HCT116 (cell line): ENCODE data around the gene CYP3A5. TPM values are rescaled to one million over a fixed set of nuclear protein-coding genes. Genes with fewer than 3 reads are reported as not detected.

Experiments
- ATAC-seq: fragments of 200-7000 bp; cut with Tn5 transposase; 2 replicates; pipeline ENCODE4 v1.9.1; 2020; ENCODE audit warnings: mild to moderate bottlenecking, moderate library complexity
- BruUV-seq: library from RNA; stranded (reverse); fragments of 400-500 nt; replicated peaks from 2 replicates; lab custom pipeline; 2021; lab: Mats Ljungman, UMichigan
- CTCF ChIA-PET: fragments of 300-600 bp; sonication (Branson Sonifier 250); formaldehyde crosslinking; loops from one replicate; lab custom pipeline; 2021; ENCODE audit warnings: antibody characterized with exemption; lab: Charles Lee
- POLR2A ChIA-PET: fragments of 300-600, 350-600 bp; sonication (Branson Sonifier 250); formaldehyde crosslinking; loops from one replicate; lab custom pipeline; 2021; ENCODE audit warnings: antibody characterized with exemption; lab: Charles Lee
- RAD21 ChIA-PET, 2 experiments: fragments of 300-600 bp; sonication (Branson Sonifier 250); formaldehyde crosslinking; loops; one replicate each; lab custom pipeline; 2023; ENCODE audit warnings: low total read pairs in 2 of 2; ENCODE audit not compliant: uncharacterized antibody in 2 of 2, unreplicated experiment in 2 of 2, low non-redundant PET in 1 of 2; lab: Charles Lee
- DNase-seq: peaks from one replicate; pipeline ENCODE4 v3.0.0-alpha.2; 2010; ENCODE audit warnings: low read depth, low spot score
- H2AFZ ChIP-seq: fragments of 200-600 bp; shearing (Covaris generic), sonication (generic); 2 replicates; pipeline ENCODE4 v1.6.1; 2017; ENCODE audit warnings: low read depth, mixed run types, mixed read lengths, antibody characterized with exemption, low read length; ENCODE audit not compliant: poor library complexity, severe bottlenecking
- H3K27ac ChIP-seq: 2 replicates; pipeline ENCODE4 v1.5.1; 2012; ENCODE audit warnings: low read depth, low read length
- H3K27me3 ChIP-seq: fragments of 200-600 bp; sonication (generic); 2 replicates; pipeline ENCODE4 v1.6.1; 2016; ENCODE audit warnings: mixed run types, low read length, mixed read lengths; ENCODE audit not compliant: insufficient read depth
- H3K36me3 ChIP-seq, 2 experiments: fragments of 200-500 bp in 1 of 2; fragments of 200-600 bp in 1 of 2; sonication (Bioruptor generic) in 1 of 2; sonication (generic) in 1 of 2; 2 replicates each; pipeline versions ENCODE4 v1.5.1 to v1.6.1; 2014 to 2016; ENCODE audit warnings: low read length in 2 of 2, inconsistent platforms in 1 of 2, mixed read lengths in 1 of 2, mixed run types in 1 of 2; ENCODE audit not compliant: insufficient read depth in 2 of 2, control insufficient read depth in 1 of 2
- H3K4me1 ChIP-seq, 2 experiments: fragments of 200-600 bp in 1 of 2; sonication (generic) in 1 of 2; 2 replicates each; pipeline versions ENCODE4 v1.5.1 to v1.6.1; 2012 to 2017; ENCODE audit warnings: low read length in 2 of 2, inconsistent platforms in 1 of 2, mild to moderate bottlenecking in 1 of 2, mixed read lengths in 1 of 2, mixed run types in 1 of 2, moderate library complexity in 1 of 2; ENCODE audit not compliant: insufficient read depth in 2 of 2, control insufficient read depth in 1 of 2
- H3K4me2 ChIP-seq: fragments of 200-600 bp; sonication (generic); 2 replicates; pipeline ENCODE4 v1.6.1; 2017; ENCODE audit warnings: mixed run types, low read length, mixed read lengths
- H3K4me3 ChIP-seq, 2 experiments: fragments of 200-600 bp in 1 of 2; sonication (generic) in 1 of 2; replicated peaks in 1 of 2; 2 replicates each; pipeline ENCODE4 v1.5.1; 2011 to 2016; ENCODE audit warnings: low read length in 2 of 2, control low read depth in 1 of 2, low read depth in 1 of 2, mild to moderate bottlenecking in 1 of 2, mixed read lengths in 1 of 2, mixed run types in 1 of 2
- H3K79me2 ChIP-seq: fragments of 200-600 bp; sonication (generic); 2 replicates; pipeline ENCODE4 v1.6.1; 2017; ENCODE audit warnings: mild to moderate bottlenecking, mixed run types, low read length, moderate library complexity, mixed read lengths; ENCODE audit not compliant: insufficient read depth
- H3K9ac ChIP-seq: fragments of 200-600 bp; sonication (generic); 2 replicates; pipeline ENCODE4 v1.6.1; 2016; ENCODE audit warnings: low read length, mixed read lengths
- H3K9me2 ChIP-seq: fragments of 200-600 bp; sonication (generic), shearing (Covaris generic); 2 replicates; pipeline ENCODE4 v1.6.1; 2017; ENCODE audit warnings: mixed run types, mild to moderate bottlenecking, moderate library complexity; ENCODE audit not compliant: insufficient read depth
- H3K9me3 ChIP-seq, 2 experiments: fragments of 200-500 bp in 1 of 2; fragments of 200-600 bp in 1 of 2; sonication (Bioruptor generic) in 1 of 2; sonication (generic) in 1 of 2; 2 replicates each; pipeline ENCODE4 v1.6.1; 2014 to 2017; ENCODE audit warnings: low read length in 2 of 2, mixed read lengths in 2 of 2, inconsistent platforms in 1 of 2, low read depth in 1 of 2, mild to moderate bottlenecking in 1 of 2, mixed run types in 1 of 2, moderate library complexity in 1 of 2; ENCODE audit not compliant: control insufficient read depth in 1 of 2, insufficient read depth in 1 of 2
- H4K20me1 ChIP-seq: fragments of 200-600 bp; sonication (generic), shearing (Covaris generic); 2 replicates; pipeline ENCODE4 v1.6.1; 2017; ENCODE audit warnings: mixed run types, mild to moderate bottlenecking, moderate library complexity; ENCODE audit not compliant: insufficient read depth
- CBX3 ChIP-seq: IDR thresholded peaks from 2 replicates; pipeline ENCODE4 v1.6.1; 2012; ENCODE audit warnings: low read depth
- CEBPB ChIP-seq: IDR thresholded peaks from 2 replicates; pipeline ENCODE4 v1.6.1; 2012; ENCODE audit warnings: low read depth
- EGR1 ChIP-seq: IDR thresholded peaks from 2 replicates; pipeline ENCODE4 v1.6.1; 2012; ENCODE audit warnings: low read depth
- EZH2 ChIP-seq: fragments of 200-600 bp; sonication (generic); IDR thresholded peaks from 2 replicates; pipeline ENCODE4 v1.6.1; 2017; ENCODE audit warnings: antibody characterized with exemption, mixed run types
- FOSL1 ChIP-seq: IDR thresholded peaks from 2 replicates; pipeline ENCODE4 v1.6.1; 2012; ENCODE audit warnings: low read depth
- RAD21 ChIP-seq: IDR thresholded peaks from 2 replicates; pipeline ENCODE4 v1.6.1; 2012; ENCODE audit warnings: low read depth, mild to moderate bottlenecking
- SP1 ChIP-seq: IDR thresholded peaks from 2 replicates; pipeline ENCODE4 v1.6.1; 2012; ENCODE audit warnings: low read depth
- TCF7L2 ChIP-seq: IDR thresholded peaks from 2 replicates; pipeline ENCODE4 v1.7.0; 2011; ENCODE audit warnings: borderline replicate concordance, inconsistent platforms; ENCODE audit not compliant: insufficient read depth, insufficient read length; ENCODE audit errors: extremely low read depth
- ZFX ChIP-seq: fragments of 450-650 bp; IDR thresholded peaks from 2 replicates; pipeline ENCODE4 v1.6.1; 2017
- ZNF274 ChIP-seq: fragments of 200-500 bp; sonication (Bioruptor generic); IDR thresholded peaks from 2 replicates; pipeline ENCODE4 v1.6.1; 2014; ENCODE audit warnings: mild to moderate bottlenecking, low read depth, low read length, inconsistent platforms
- intact Hi-C: fragments of 100-400 bp; cut with micrococcal nuclease; formaldehyde crosslinking; loops from 2 replicates; pipeline ENCODE4 v1.10.0; 2022
- total RNA-seq: library from RNA; stranded (reverse); gene quantifications from one replicate; pipeline ENCODE4 v1.2.1, GENCODE V29; 2021; ENCODE audit not compliant: unreplicated experiment
- TF ChIP-seq, protein P1 (sequence below): IDR thresholded peaks from 2 replicates; pipeline ENCODE4 v1.6.1; 2012
- TF ChIP-seq, protein P2 (sequence below): IDR thresholded peaks from 2 replicates; pipeline ENCODE4 v1.6.1; 2012; ENCODE audit warnings: low read depth

Gene CYP3A5
- total RNA-seq, 1 experiment from 2014 or later, result 1.5 TPM

DNA sequence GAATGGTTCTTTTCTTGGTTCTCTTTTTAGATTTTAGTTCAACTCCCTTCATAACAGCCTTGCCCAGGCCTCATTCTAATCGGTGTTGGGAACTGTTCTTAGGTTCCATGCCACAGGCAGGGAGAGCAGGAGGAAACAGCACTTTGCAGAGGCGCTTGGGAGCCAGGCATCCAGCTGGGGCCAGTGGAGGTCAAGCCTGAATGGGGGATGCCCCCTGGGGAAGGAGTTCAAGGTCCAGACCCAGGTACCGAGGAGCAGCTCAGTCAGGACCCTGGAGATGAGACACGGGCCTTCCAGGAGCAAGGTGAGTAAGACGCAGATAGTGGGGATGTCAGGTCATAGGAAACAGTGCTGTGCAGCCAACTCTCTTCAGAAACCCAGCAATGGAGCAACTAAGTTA lies 58.5 kb downstream of the CYP3A5 start:
- intact Hi-C loops, result no loop called here
- no TSS peak for BruUV-seq
- H3K36me3 ChIP-seq, result peaks cover 49 to 51% of the 10 kb centered on the region in 2 experiments; a peak in 3 of 4 replicates

More for the DNA sequence above, 58.5 kb downstream of the CYP3A5 start:
- no peak overlapping the region for H2AFZ ChIP-seq
- H3K27ac ChIP-seq, result no peak overlapping the region
- H3K79me2 ChIP-seq, result peaks cover 58% of the 10 kb centered on the region
- no peaks in the 10 kb centered on the region for H3K27me3 ChIP-seq
- no peak for DNase-seq
- H3K4me1 ChIP-seq, result peaks cover 6 to 19% of the 10 kb centered on the region in 2 experiments
- no peak overlapping the region for H3K9ac ChIP-seq
- no peak for ATAC-seq
- H3K9me3 ChIP-seq, result no peaks in the 10 kb centered on the region
- POLR2A ChIA-PET, result no interaction called here
- CTCF ChIA-PET, result no interaction called here
- no peak overlapping the region for H3K4me3 ChIP-seq
- no peaks in the 10 kb centered on the region for H4K20me1 ChIP-seq
- H3K4me2 ChIP-seq, result no peak overlapping the region
- TF ChIP-seq, protein P1, sequence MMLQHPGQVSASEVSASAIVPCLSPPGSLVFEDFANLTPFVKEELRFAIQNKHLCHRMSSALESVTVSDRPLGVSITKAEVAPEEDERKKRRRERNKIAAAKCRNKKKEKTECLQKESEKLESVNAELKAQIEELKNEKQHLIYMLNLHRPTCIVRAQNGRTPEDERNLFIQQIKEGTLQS, result no peak
- TF ChIP-seq FOSL1, result no peak
- TF ChIP-seq, protein P2, sequence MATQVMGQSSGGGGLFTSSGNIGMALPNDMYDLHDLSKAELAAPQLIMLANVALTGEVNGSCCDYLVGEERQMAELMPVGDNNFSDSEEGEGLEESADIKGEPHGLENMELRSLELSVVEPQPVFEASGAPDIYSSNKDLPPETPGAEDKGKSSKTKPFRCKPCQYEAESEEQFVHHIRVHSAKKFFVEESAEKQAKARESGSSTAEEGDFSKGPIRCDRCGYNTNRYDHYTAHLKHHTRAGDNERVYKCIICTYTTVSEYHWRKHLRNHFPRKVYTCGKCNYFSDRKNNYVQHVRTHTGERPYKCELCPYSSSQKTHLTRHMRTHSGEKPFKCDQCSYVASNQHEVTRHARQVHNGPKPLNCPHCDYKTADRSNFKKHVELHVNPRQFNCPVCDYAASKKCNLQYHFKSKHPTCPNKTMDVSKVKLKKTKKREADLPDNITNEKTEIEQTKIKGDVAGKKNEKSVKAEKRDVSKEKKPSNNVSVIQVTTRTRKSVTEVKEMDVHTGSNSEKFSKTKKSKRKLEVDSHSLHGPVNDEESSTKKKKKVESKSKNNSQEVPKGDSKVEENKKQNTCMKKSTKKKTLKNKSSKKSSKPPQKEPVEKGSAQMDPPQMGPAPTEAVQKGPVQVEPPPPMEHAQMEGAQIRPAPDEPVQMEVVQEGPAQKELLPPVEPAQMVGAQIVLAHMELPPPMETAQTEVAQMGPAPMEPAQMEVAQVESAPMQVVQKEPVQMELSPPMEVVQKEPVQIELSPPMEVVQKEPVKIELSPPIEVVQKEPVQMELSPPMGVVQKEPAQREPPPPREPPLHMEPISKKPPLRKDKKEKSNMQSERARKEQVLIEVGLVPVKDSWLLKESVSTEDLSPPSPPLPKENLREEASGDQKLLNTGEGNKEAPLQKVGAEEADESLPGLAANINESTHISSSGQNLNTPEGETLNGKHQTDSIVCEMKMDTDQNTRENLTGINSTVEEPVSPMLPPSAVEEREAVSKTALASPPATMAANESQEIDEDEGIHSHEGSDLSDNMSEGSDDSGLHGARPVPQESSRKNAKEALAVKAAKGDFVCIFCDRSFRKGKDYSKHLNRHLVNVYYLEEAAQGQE, result no peak
- no peak for TF ChIP-seq TCF7L2
- no peak for TF ChIP-seq RAD21
- no peak for TF ChIP-seq EZH2
- no peak for TF ChIP-seq CEBPB
- TF ChIP-seq SP1, result no peak
- TF ChIP-seq ZNF274, result no peak
- TF ChIP-seq EGR1, result no peak
- no peak for TF ChIP-seq ZFX
- no peak for TF ChIP-seq CBX3
- RAD21 ChIA-PET, result no interaction called here
- H3K9me2 ChIP-seq, result no peaks in the 10 kb centered on the region
